BE2C (cell line): ENCODE data around the gene OLA1.

ENCODE experiments used
- DNase-seq: peaks from one replicate; pipeline ENCODE4 v3.0.0-alpha.2; 2020
- H3K27me3 ChIP-seq: fragments of 250-450 bp; sonication (Bioruptor Pico); 2 replicates; pipeline ENCODE4 v1.5.1; 2020; ENCODE audit warnings: mild to moderate bottlenecking
- H3K36me3 ChIP-seq: fragments of 250-450 bp; sonication (Bioruptor Pico); 2 replicates; pipeline ENCODE4 v1.5.1; 2020; ENCODE audit warnings: mild to moderate bottlenecking
- H3K4me1 ChIP-seq: fragments of 250-450 bp; sonication (Bioruptor Pico); 2 replicates; pipeline ENCODE4 v1.5.1; 2020
- H3K4me3 ChIP-seq: 2 replicates; pipeline ENCODE4 v1.5.1; 2011; ENCODE audit warnings: low read depth, low read length
- H3K9me3 ChIP-seq: fragments of 250-450 bp; sonication (Bioruptor Pico); 2 replicates; pipeline ENCODE4 v1.5.1; 2020
- CTCF ChIP-seq: IDR thresholded peaks from 2 replicates; pipeline ENCODE4 v1.5.1; 2012; ENCODE audit warnings: mild to moderate bottlenecking, low read depth, low read length

OLA1 gene

DNA sequence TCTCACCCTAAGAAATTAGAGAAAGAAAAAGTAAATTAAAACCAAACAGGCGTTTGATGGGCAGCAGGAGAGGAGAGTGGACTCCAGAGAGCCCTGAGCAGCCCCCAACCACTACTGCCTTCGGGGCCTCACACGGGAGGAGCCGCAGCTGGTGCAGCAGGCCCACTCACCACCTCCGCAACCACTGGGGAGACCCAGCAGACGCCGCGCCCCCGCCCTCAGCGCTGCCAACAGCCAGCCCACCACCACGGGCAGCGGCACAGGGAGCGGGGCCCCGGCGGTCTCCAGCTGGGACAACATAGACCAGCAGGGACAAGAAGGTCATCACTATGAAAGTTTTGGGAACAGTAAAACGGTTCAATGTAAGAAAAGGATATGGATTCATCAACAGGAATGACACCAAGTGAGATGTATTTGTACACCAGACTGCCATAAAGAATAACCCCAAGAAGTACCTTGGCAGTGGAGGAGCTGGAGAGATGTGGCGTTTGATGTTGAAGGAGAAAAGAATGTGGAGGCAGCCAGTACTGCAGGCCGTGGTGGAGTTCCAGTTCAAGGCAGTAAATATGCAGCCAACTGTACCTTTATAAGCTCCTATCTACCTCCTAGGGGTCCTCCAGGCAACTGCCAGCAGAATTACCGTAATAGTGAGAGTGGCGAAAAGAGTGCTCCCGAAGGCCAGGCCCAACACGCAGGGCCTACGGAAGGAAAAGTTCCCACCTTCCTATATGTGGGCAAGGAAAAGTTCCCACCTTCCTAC is 76.5 kb downstream of the OLA1 start:
- no peaks in the 10 kb centered on the region for H3K9me3 ChIP-seq
- H3K4me3 ChIP-seq, result no peak overlapping the region
- H3K36me3 ChIP-seq, result no peaks in the 10 kb centered on the region
- no peak for TF ChIP-seq CTCF
- DNase-seq, result no peak
- no peaks in the 10 kb centered on the region for H3K27me3 ChIP-seq
- no peaks in the 10 kb centered on the region for H3K4me1 ChIP-seq

DNA sequence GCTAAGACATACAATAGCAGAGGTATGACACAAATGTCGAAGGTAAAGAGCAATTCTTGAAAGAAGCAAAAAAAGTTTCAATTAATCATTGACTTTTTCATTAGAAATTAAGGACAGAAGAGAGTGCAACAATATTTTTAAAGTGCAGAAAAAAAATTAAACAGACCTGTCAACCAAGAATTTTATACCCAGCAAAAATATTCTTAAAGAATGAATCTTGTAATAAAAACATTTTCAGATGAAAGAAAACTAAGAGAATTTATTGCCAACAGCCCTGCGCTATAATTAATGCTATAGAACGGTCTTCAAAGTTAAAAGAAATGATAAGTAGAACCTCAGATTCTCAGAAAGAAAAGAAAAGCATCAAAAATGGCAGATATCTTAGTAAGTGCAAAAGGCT is 79.0 kb downstream of the OLA1 start:
- TF ChIP-seq CTCF, result no peak
- no peaks in the 10 kb centered on the region for H3K36me3 ChIP-seq
- no peak overlapping the region for H3K4me3 ChIP-seq
- H3K27me3 ChIP-seq, result no peaks in the 10 kb centered on the region
- H3K4me1 ChIP-seq, result no peaks in the 10 kb centered on the region
- no peak for DNase-seq
- no peaks in the 10 kb centered on the region for H3K9me3 ChIP-seq

GRCh38 chr2:174166261-174166660 is 82.1 kb downstream of the OLA1 start:
- TF ChIP-seq CTCF, result no peak
- H3K36me3 ChIP-seq, result no peaks in the 10 kb centered on the region
- H3K9me3 ChIP-seq, result no peaks in the 10 kb centered on the region
- no peaks in the 10 kb centered on the region for H3K4me1 ChIP-seq
- no peak for DNase-seq
- no peak overlapping the region for H3K4me3 ChIP-seq
- H3K27me3 ChIP-seq, result no peaks in the 10 kb centered on the region

DNA sequence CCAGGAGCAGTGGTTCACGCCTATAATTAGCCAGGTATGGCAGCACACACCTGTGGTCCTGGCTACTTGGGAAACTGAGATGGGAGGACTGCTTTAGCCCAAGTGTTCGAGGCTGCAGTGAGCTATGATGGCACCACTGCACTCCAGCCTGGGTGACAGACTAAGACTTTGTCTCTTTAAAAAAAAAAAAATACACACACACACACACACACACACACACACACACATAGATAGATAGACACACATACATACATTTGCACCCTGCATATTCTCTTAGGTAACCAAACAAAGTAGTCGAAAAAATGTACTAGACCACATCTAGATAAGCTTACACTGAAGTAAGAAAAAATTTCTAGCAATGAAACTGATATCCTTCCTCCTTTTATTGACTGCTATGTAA is 86.8 kb downstream of the OLA1 start:
- Histone ChIP-seq H3K27me3 (no peaks in the 10 kb centered on the region), H3K36me3 (no peaks in the 10 kb centered on the region), H3K9me3 (no peaks in the 10 kb centered on the region), H3K4me1 (no peaks in the 10 kb centered on the region), H3K4me3 (no peak overlapping the region)
- TF ChIP-seq CTCF, result no peak
- no peak for DNase-seq

- Histone ChIP-seq H3K27me3 (no peaks in the 10 kb centered on the region), H3K4me1 (no peaks in the 10 kb centered on the region), H3K4me3 (no peak overlapping the region), H3K36me3 (no peaks in the 10 kb centered on the region), H3K9me3 (no peaks in the 10 kb centered on the region)
- peak; percentile 69 for TF ChIP-seq CTCF
- peak; percentile 32 for DNase-seq
Measured at GRCh38 chr2:174158003-174158402, 90.3 kb downstream of the OLA1 start.

GRCh38 chr2:174157053-174157452 is 91.3 kb downstream of the OLA1 start:
- no peak overlapping the region for H3K4me3 ChIP-seq
- no peaks in the 10 kb centered on the region for H3K9me3 ChIP-seq
- no peaks in the 10 kb centered on the region for H3K36me3 ChIP-seq
- TF ChIP-seq CTCF, result no peak
- DNase-seq, result no peak
- no peaks in the 10 kb centered on the region for H3K4me1 ChIP-seq
- H3K27me3 ChIP-seq, result no peaks in the 10 kb centered on the region
